Measurements from ENCODE around the gene SGF29. TPM values are rescaled to one million over a fixed set of nuclear protein-coding genes. Genes with fewer than 3 reads are reported as not detected.
A peak's percentile ranks its signal among the peaks of the same experiment; 100 is the strongest.
"Not testable (repeated sequence)": the region's sequence is repeated elsewhere in the genome, so short reads cannot be mapped to it uniquely, and the experiment has no call there.

SGF29 gene
- total and polyA plus RNA-seq, 9 donors: 28.5 to 59.8 (median 42.5) TPM

GRCh38 chr16:28607116-28607623, 53.5 kb downstream of the SGF29 start:
- 95 to 97% (median 96%) methylated on average over 9 of the region's 9 CpGs for WGBS, 3 donors
- no peak overlapping the region for H3K4me3 ChIP-seq
- no peak overlapping the region for H3K27ac ChIP-seq
- TF ChIP-seq EP300 (IDR thresholded peaks at IDR 0.05): no peak
- intact Hi-C loops (cut with DNase I): no loop called here
- no peaks in the 10 kb centered on the region for H3K27me3 ChIP-seq
- no peaks in the 10 kb centered on the region for H3K9me3 ChIP-seq
- peak in 1 of 5 donors; percentile 1 for DNase-seq
- H3K36me3 ChIP-seq: no peaks in the 10 kb centered on the region
- peaks cover 3% of the 10 kb centered on the region for H3K4me1 ChIP-seq (ENCODE audit: insufficient read depth)

- H3K27ac ChIP-seq; H3K4me1 ChIP-seq (ENCODE audit: insufficient read depth); H3K4me3 ChIP-seq; H3K27me3 ChIP-seq; H3K9me3 ChIP-seq; H3K36me3 ChIP-seq; intact Hi-C loops (cut with DNase I): not testable (repeated sequence)
- WGBS, 3 donors: 87 to 90% (median 89%) methylated on average over 10 of the region's 10 CpGs
- peak in 1 of 5 donors; percentile 1 for DNase-seq
Measured at GRCh38 chr16:28607681-28608495, 54.2 kb downstream of the SGF29 start.

- DNase-seq; H3K4me3 ChIP-seq; H3K27ac ChIP-seq; H3K36me3 ChIP-seq; H3K27me3 ChIP-seq; intact Hi-C loops (cut with DNase I); H3K9me3 ChIP-seq; H3K4me1 ChIP-seq (ENCODE audit: insufficient read depth): not testable (repeated sequence)
- 89 to 93% (median 92%) methylated on average over 6 to 7 of the region's 7 CpGs for WGBS, 3 donors
Measured at GRCh38 chr16:28608496-28608808, 54.7 kb downstream of the SGF29 start.

GRCh38 chr16:28608867-28609596, 55.3 kb downstream of the SGF29 start:
- WGBS, 3 donors: 72 to 83% (median 80%) methylated on average over 11 of the region's 11 CpGs
- H3K36me3 ChIP-seq; intact Hi-C loops (cut with DNase I); H3K27me3 ChIP-seq; H3K9me3 ChIP-seq; H3K27ac ChIP-seq; H3K4me3 ChIP-seq; H3K4me1 ChIP-seq (ENCODE audit: insufficient read depth): not testable (repeated sequence)
- peak in 1 of 5 donors; percentile 0 for DNase-seq

GRCh38 chr16:28609631-28610594, 56.2 kb downstream of the SGF29 start, which contains the start of gene SULT1A1:
Gene SULT1A1, minus strand, starts transcription at chr16:28610044. Its CDS starts 1,189 bp downstream, at chr16:28608855.
- TF ChIP-seq CTCF (IDR thresholded peaks at IDR 0.05): no peak
- no peak for TF ChIP-seq EP300 (IDR thresholded peaks at IDR 0.05)
- no peak for TF ChIP-seq POLR2A (IDR thresholded peaks at IDR 0.05)
- Histone ChIP-seq H3K36me3 (no peaks in the 10 kb centered on the region), H3K4me1 (ENCODE audit: insufficient read depth) (peaks cover 3% of the 10 kb centered on the region), H3K27ac (peak within 1 kb of the TSS in 1 of 2 donors; percentile 4), H3K9me3 (no peaks in the 10 kb centered on the region), H3K27me3 (no peaks in the 10 kb centered on the region), H3K4me3 (no peak within 1 kb of the TSS)
- WGBS, 3 donors: 39 to 60% (median 51%) methylated on average over 11 of the region's 11 CpGs
- intact Hi-C loops (cut with DNase I): no loop called here
- peak in 1 of 5 donors; percentile 50 for DNase-seq

GRCh38 chr16:28610595-28611191, 57.0 kb downstream of the SGF29 start:
- Histone ChIP-seq H3K27me3 (no peaks in the 10 kb centered on the region), H3K4me3 (no peak overlapping the region), H3K36me3 (no peaks in the 10 kb centered on the region), H3K9me3 (no peaks in the 10 kb centered on the region), H3K27ac (peak overlapping the region in 1 of 2 donors; percentile 4), H3K4me1 (ENCODE audit: insufficient read depth) (peaks cover 3% of the 10 kb centered on the region)
- intact Hi-C loops (cut with DNase I): no loop called here
- TF ChIP-seq CTCF (IDR thresholded peaks at IDR 0.05): no peak
- no peak for TF ChIP-seq POLR2A (IDR thresholded peaks at IDR 0.05)
- no peak for TF ChIP-seq EP300 (IDR thresholded peaks at IDR 0.05)
- 55 to 61% (median 58%) methylated on average over 10 of the region's 10 CpGs for WGBS, 3 donors
- DNase-seq: no peak

GRCh38 chr16:28612359-28613280, 58.9 kb downstream of the SGF29 start:
- H3K27me3 ChIP-seq; H3K27ac ChIP-seq; DNase-seq; H3K36me3 ChIP-seq; H3K9me3 ChIP-seq; intact Hi-C loops (cut with DNase I); H3K4me1 ChIP-seq (ENCODE audit: insufficient read depth); H3K4me3 ChIP-seq: not testable (repeated sequence)
- no CpG with 5 or more reads among the region's 17 CpGs for WGBS, 3 donors

Measured in ovary (tissue), 9 donors.